ENCODE data around the gene SPSB2. TPM values are rescaled to one million over a fixed set of nuclear protein-coding genes. Genes with fewer than 3 reads are reported as not detected.
A peak's percentile ranks its signal among the peaks of the same experiment; 100 is the strongest.

SPSB2 gene
- total and polyA plus RNA-seq, 2 donors (not counting 1 experiment from before 2014, with no cell fraction given): 9.4 to 16.0 TPM

GRCh38 chr12:6839482-6840201, 33.5 kb downstream of the SPSB2 start:
- no peak overlapping the region for H3K9ac ChIP-seq (ENCODE audit: low read length)
- peaks cover 0 to 3% (median 0%) of the 10 kb centered on the region in 3 donors for H3K9me3 ChIP-seq (ENCODE audit: control extremely low read depth in 1 of 3, control insufficient read depth in 2 of 3, insufficient read depth in 1 of 3, low read length in 2 of 3)
- peak overlapping the region; percentile 47 for H2AFZ ChIP-seq (ENCODE audit: insufficient read depth, low read depth, low read length, poor library complexity, severe bottlenecking)
- POLR2A ChIA-PET: interaction anchor here (1.2 kb wide), 1 partner anchor 13 kb away, joined by 4 read pairs; the partner anchor contains the start of gene USP5
- Mint-ChIP-seq H3K27me3 (no peaks in the 10 kb centered on the region), H3K4me1 (peaks cover 17% of the 10 kb centered on the region), H3K9me3 (ENCODE audit: insufficient read depth) (no peaks in the 10 kb centered on the region), H3K27ac (peak overlapping the region; percentile 61), H3K4me3 (peak overlapping the region; percentile 34)
- H3K79me2 ChIP-seq (ENCODE audit: control insufficient read depth, insufficient read depth, low read length): no peaks in the 10 kb centered on the region
- intact Hi-C loops (cut with micrococcal nuclease): no loop called here
- H3K4me2 ChIP-seq (replicated peaks; ENCODE audit: low read depth, low read length, poor library complexity, severe bottlenecking): peak overlapping the region; percentile 42
- no peaks in the 10 kb centered on the region for H4K20me1 ChIP-seq (ENCODE audit: control insufficient read depth, insufficient read depth, low read length, poor library complexity, severe bottlenecking)
- CTCF ChIA-PET: interaction anchor here (0.5 to 1.8 kb wide), 5 partner anchors 11 to 120 kb away, joined by 3 to 8 read pairs (median 5); partner anchors contain the start of genes CDCA3, MLF2 and USP5
- TF ChIP-seq CTCF (IDR thresholded peaks at IDR 0.05): no peak
- no peak for TF ChIP-seq EZH2 (IDR thresholded peaks at IDR 0.05; ENCODE audit: borderline replicate concordance, insufficient read depth, low read depth, low read length, poor library complexity, severe bottlenecking)
- 67% methylated on average over 7 of the region's 10 CpGs for WGBS (ENCODE audit: insufficient coverage)
- DNase-seq: peak; percentile 69
- peak; percentile 77 for ATAC-seq (ENCODE audit: low read depth)
- H3K27me3 ChIP-seq (replicated peaks in 1 of 4; ENCODE audit: control extremely low read depth in 1 of 4, control insufficient read depth in 3 of 4, insufficient read depth in 4 of 4, low read length in 3 of 4): peaks cover 0 to 9% (median 0%) of the 10 kb centered on the region in 4 experiments
- H3K27ac ChIP-seq (ENCODE audit: low read length in 2 of 2): peak overlapping the region in 1 of 2 donors; percentile 24
- H3K4me1 ChIP-seq (ENCODE audit: control insufficient read depth in 2 of 2, insufficient read depth in 2 of 2, low read length in 2 of 2): peaks cover 0 to 24% of the 10 kb centered on the region in 2 donors
- no peaks in the 10 kb centered on the region for H3K36me3 ChIP-seq (replicated peaks in 1 of 2; ENCODE audit: control extremely low read depth in 1 of 2, control insufficient read depth in 1 of 2, extremely low read depth in 1 of 2, insufficient read depth in 2 of 2, low read length in 1 of 2)
- no peak overlapping the region for H3K4me3 ChIP-seq (ENCODE audit: control extremely low read depth in 1 of 5, extremely low read depth in 1 of 5, insufficient read depth in 1 of 5, low read depth in 2 of 5, low read length in 4 of 5)

- no peak overlapping the region for H3K9ac ChIP-seq (ENCODE audit: low read length)
- peaks cover 17% of the 10 kb centered on the region for H3K4me1 Mint-ChIP-seq
- H3K36me3 ChIP-seq (replicated peaks in 1 of 2; ENCODE audit: control extremely low read depth in 1 of 2, control insufficient read depth in 1 of 2, extremely low read depth in 1 of 2, insufficient read depth in 2 of 2, low read length in 1 of 2): no peaks in the 10 kb centered on the region
- no peak overlapping the region for H3K4me2 ChIP-seq (replicated peaks; ENCODE audit: low read depth, low read length, poor library complexity, severe bottlenecking)
- H3K4me1 ChIP-seq (ENCODE audit: control insufficient read depth in 2 of 2, insufficient read depth in 2 of 2, low read length in 2 of 2): peaks cover 0 to 24% of the 10 kb centered on the region in 2 donors
- ChIA-PET POLR2A (interaction anchor here (1.2 kb wide), 1 partner anchor 13 kb away, joined by 4 read pairs; the partner anchor contains the start of gene USP5), CTCF (interaction anchor here (1.3 to 1.8 kb wide), 3 partner anchors 10 to 85 kb away, joined by 5 to 8 read pairs (median 5); partner anchors contain the start of gene MLF2)
- no peak overlapping the region for H3K4me3 ChIP-seq (ENCODE audit: control extremely low read depth in 1 of 5, extremely low read depth in 1 of 5, insufficient read depth in 1 of 5, low read depth in 2 of 5, low read length in 4 of 5)
- TF ChIP-seq EZH2 (IDR thresholded peaks at IDR 0.05; ENCODE audit: borderline replicate concordance, insufficient read depth, low read depth, low read length, poor library complexity, severe bottlenecking): no peak
- TF ChIP-seq CTCF (IDR thresholded peaks at IDR 0.05): no peak
- peaks cover 0 to 9% (median 0%) of the 10 kb centered on the region in 4 experiments for H3K27me3 ChIP-seq (replicated peaks in 1 of 4; ENCODE audit: control extremely low read depth in 1 of 4, control insufficient read depth in 3 of 4, insufficient read depth in 4 of 4, low read length in 3 of 4)
- DNase-seq: no peak
- H3K79me2 ChIP-seq (ENCODE audit: control insufficient read depth, insufficient read depth, low read length): no peaks in the 10 kb centered on the region
- H3K27ac ChIP-seq (ENCODE audit: low read length in 2 of 2): no peak overlapping the region
- ATAC-seq (ENCODE audit: low read depth): no peak
- no peak overlapping the region for H2AFZ ChIP-seq (ENCODE audit: insufficient read depth, low read depth, low read length, poor library complexity, severe bottlenecking)
- H3K4me3 Mint-ChIP-seq: no peak overlapping the region
- H3K27me3 Mint-ChIP-seq: no peaks in the 10 kb centered on the region
- peaks cover 0 to 3% (median 0%) of the 10 kb centered on the region in 3 donors for H3K9me3 ChIP-seq (ENCODE audit: control extremely low read depth in 1 of 3, control insufficient read depth in 2 of 3, insufficient read depth in 1 of 3, low read length in 2 of 3)
- H3K27ac Mint-ChIP-seq: no peak overlapping the region
- no peaks in the 10 kb centered on the region for H4K20me1 ChIP-seq (ENCODE audit: control insufficient read depth, insufficient read depth, low read length, poor library complexity, severe bottlenecking)
- intact Hi-C loops (cut with micrococcal nuclease): no loop called here
- H3K9me3 Mint-ChIP-seq (ENCODE audit: insufficient read depth): no peaks in the 10 kb centered on the region
- 99% methylated on average over 12 of the region's 16 CpGs for WGBS (ENCODE audit: insufficient coverage)
Measured at GRCh38 chr12:6838854-6839253, 34.2 kb downstream of the SPSB2 start.

Data from B cell (primary cell).